Small intestine (tissue), 7 donors: ENCODE results near the gene ACAT1. TPM values are rescaled to one million over a fixed set of nuclear protein-coding genes. Genes with fewer than 3 reads are reported as not detected.
A peak's percentile ranks its signal among the peaks of the same experiment; 100 is the strongest.
"Not testable (repeated sequence)": the region's sequence is repeated elsewhere in the genome, so short reads cannot be mapped to it uniquely, and the experiment has no call there.

Experiments
- DNase-seq, 2 donors: peaks; one replicate each; pipeline versions ENCODE4 v3.0.0 to v3.0.0-alpha.2; 2013
- FAIRE-seq: peaks from 2 replicates; lab custom pipeline; 2012; peaks lifted over from hg19 to GRCh38; lab: Jason Lieb, UNC
- H3K27ac ChIP-seq, 3 donors: one replicate each; pipeline ENCODE4 v1.5.1; 2013; ENCODE audit warnings: low read length in 2 of 3, mild to moderate bottlenecking in 2 of 3, control low read depth in 1 of 3, inconsistent platforms in 1 of 3, low read depth in 1 of 3, moderate library complexity in 1 of 3
- H3K27me3 ChIP-seq, 3 donors: one replicate each; pipeline ENCODE4 v1.6.1; 2013; ENCODE audit warnings: low read length in 3 of 3, inconsistent platforms in 1 of 3; ENCODE audit not compliant: control insufficient read depth in 3 of 3, insufficient read depth in 3 of 3
- H3K36me3 ChIP-seq, 3 donors: one replicate each; pipeline ENCODE4 v1.6.1; 2013; ENCODE audit warnings: low read length in 3 of 3, inconsistent platforms in 1 of 3, low read depth in 1 of 3, mild to moderate bottlenecking in 1 of 3, moderate library complexity in 1 of 3; ENCODE audit not compliant: control insufficient read depth in 3 of 3, insufficient read depth in 2 of 3
- H3K4me1 ChIP-seq, 3 donors: one replicate each; pipeline ENCODE4 v1.6.1; 2013; ENCODE audit warnings: low read length in 2 of 3, inconsistent platforms in 1 of 3, low read depth in 1 of 3, mild to moderate bottlenecking in 1 of 3, moderate library complexity in 1 of 3; ENCODE audit not compliant: control insufficient read depth in 3 of 3, insufficient read depth in 2 of 3
- H3K4me3 ChIP-seq, 3 donors: one replicate each; pipeline ENCODE4 v1.5.1; 2013; ENCODE audit warnings: low read length in 3 of 3, control low read depth in 1 of 3, inconsistent platforms in 1 of 3, low read depth in 1 of 3, mild to moderate bottlenecking in 1 of 3, moderate library complexity in 1 of 3
- H3K9me3 ChIP-seq, 2 donors: one replicate each; pipeline ENCODE4 v1.6.1; 2013; ENCODE audit warnings: low read depth in 1 of 2, low read length in 1 of 2; ENCODE audit not compliant: control insufficient read depth in 2 of 2, insufficient read depth in 1 of 2
- WGBS, 3 donors: extraction: QIAGEN DNeasy Blood & Tissue Kit; methylation state at CpG; one replicate each; pipeline ENCODE4 v1.1.7; 2013; 5-methylcytosine and 5-hydroxymethylcytosine counted together
- polyA plus RNA-seq, 4 donors: library from polyadenylated mRNA; stranded (reverse) in 3 of 4; unstranded in 1 of 4; fragments of 200-250 nt in 3 of 4; fragments of 120-200 nt in 1 of 4; gene quantifications; one replicate each; pipeline versions ENCODE4 v1.2.1 to v1.2.3, GENCODE V29; 2013
- donor health status: healthy with polysubstance abuse.
- donor health status: control.
- donor health status: control.
- donor health status: Bipolar disorder and iron deficiency.
- donor health status: healthy.

Gene ACAT1
- polyA plus RNA-seq, 4 donors, result 22.5 to 188 (median 107) TPM

DNA sequence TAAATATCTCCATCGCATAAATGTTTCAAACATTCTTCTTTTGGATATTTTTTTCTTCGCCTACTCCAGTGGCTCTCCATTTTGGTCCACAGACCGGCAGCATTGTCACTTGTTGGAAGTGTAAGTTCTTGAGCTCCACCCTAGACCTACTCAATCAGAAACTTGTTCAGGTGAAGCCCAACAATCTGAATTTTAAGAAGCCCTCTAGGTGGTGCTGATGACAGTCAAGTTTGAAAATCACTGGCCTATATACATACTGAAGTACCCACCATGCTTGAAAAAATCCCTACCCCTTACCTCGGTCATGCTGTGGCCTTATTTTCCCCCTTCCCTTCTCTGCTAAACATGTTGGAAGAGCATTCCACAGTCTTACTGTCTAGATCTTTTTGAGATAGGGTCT is 10.2 kb upstream of the ACAT1 start:
- WGBS, 3 donors, result 89 to 94% (median 94%) methylated on average over 4 of the region's 4 CpGs
- Histone ChIP-seq H3K4me1 (peaks cover 0 to 7% (median 3%) of the 10 kb centered on the region in 3 donors), H3K27me3 (no peaks in the 10 kb centered on the region), H3K36me3 (peaks cover 0 to 12% (median 4%) of the 10 kb centered on the region in 3 donors), H3K4me3 (no peak overlapping the region), H3K27ac (no peak overlapping the region), H3K9me3 (no peaks in the 10 kb centered on the region)
- no peak for FAIRE-seq
- no peak for DNase-seq

DNA sequence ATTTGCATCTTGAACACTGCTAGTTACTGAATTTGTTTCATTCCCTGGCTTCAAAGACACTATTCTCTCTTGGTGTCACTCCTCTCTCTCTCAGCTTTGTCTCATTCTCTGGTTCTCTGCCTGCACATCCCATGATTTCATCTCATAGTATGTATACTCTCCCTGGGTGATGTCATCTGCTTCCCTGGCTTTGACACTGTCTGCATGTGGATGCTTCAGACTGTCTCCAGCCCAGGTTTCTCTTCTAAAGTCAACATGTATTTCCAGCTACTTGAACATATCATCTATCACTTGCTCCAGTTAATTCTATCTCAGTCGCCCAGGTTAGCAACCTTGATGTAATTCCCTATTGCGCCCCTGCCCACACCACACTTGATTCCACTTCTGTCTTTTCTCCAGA is 9.3 kb upstream of the ACAT1 start:
- no peaks in the 10 kb centered on the region for H3K9me3 ChIP-seq
- WGBS, 3 donors, result 89 to 94% (median 94%) methylated on average over 2 of the region's 2 CpGs
- no peak overlapping the region for H3K4me3 ChIP-seq
- peaks cover 0 to 7% (median 3%) of the 10 kb centered on the region in 3 donors for H3K4me1 ChIP-seq
- FAIRE-seq, result no peak
- no peak overlapping the region for H3K27ac ChIP-seq
- DNase-seq, result no peak
- no peaks in the 10 kb centered on the region for H3K27me3 ChIP-seq
- peaks cover 0 to 12% (median 2%) of the 10 kb centered on the region in 3 donors for H3K36me3 ChIP-seq

DNA sequence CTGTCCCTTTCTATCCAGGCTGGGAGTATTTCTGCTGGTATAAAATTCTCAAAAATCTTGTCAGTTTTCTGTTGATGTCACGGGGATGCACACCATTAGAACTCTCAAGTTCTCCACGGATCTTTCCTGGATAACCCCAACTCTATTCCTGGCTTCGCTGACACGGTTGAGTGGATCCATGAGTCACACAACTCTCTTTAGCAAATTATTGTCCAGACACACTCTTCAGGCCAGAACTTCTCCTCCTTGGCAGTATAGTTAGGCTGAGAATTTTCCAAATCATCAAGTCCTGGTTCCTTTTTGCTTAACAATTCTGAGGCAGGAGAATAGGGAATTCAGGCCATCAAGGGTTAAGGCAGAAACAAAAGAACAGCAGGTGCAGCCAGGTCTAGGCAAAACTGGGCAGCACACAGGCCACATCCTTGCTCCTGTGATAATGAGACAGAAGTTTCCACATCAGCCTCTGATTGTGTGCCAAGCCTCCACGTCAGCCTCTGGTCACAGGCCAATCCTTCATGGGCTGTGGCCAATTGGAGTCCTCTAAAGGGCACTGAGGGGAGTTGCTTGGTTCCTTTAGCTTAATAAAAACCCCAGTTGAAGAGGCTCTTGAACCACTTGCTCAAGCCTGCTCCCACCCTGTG is 5.7 kb upstream of the ACAT1 start:
- no peak for FAIRE-seq
- H3K27ac ChIP-seq, result peak overlapping the region in 1 of 3 donors; percentile 76
- peaks cover 0 to 7% (median 3%) of the 10 kb centered on the region in 3 donors for H3K4me1 ChIP-seq
- 23 to 37% (median 29%) methylated on average over 5 of the region's 5 CpGs for WGBS, 3 donors
- H3K9me3 ChIP-seq, result no peaks in the 10 kb centered on the region
- peak; percentile 27 to 83 for DNase-seq
- no peak overlapping the region for H3K4me3 ChIP-seq
- H3K36me3 ChIP-seq, result no peaks in the 10 kb centered on the region
- no peaks in the 10 kb centered on the region for H3K27me3 ChIP-seq

DNA sequence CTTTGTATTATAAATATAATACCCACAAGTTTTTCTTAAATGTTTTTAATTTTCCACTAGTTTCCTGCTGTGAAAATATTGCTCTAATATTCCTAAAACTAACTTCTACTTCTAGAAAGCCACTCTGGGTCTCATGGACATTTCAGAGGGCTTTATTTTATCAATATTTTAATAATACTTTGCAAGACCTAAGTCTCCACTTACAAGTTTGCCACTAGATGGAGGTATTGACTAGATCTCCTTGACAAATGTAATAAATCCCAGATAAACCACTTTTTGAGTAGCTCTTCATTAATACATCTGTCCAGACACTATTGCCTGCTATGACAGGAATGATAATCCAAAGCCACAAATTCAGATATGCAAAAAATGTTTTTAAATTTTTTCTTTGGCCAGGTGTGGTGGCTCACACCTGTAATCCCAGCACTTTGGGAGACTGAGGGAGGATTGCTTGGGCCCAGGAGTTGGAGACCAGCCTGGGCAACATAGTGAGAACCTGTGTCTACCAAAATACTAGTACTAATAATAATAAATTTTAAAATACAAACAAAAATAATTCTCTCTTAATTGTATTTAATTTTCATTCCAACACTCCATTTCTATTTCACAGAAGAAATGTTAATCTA is 3.5 kb upstream of the ACAT1 start:
- H3K27ac ChIP-seq, result no peak overlapping the region
- H3K9me3 ChIP-seq, result no peaks in the 10 kb centered on the region
- peak; percentile 45 to 64 for DNase-seq
- no peaks in the 10 kb centered on the region for H3K27me3 ChIP-seq
- no peak overlapping the region for H3K4me3 ChIP-seq
- no peak for FAIRE-seq
- peaks cover 3 to 13% (median 3%) of the 10 kb centered on the region in 3 donors for H3K4me1 ChIP-seq
- no peaks in the 10 kb centered on the region for H3K36me3 ChIP-seq

DNA sequence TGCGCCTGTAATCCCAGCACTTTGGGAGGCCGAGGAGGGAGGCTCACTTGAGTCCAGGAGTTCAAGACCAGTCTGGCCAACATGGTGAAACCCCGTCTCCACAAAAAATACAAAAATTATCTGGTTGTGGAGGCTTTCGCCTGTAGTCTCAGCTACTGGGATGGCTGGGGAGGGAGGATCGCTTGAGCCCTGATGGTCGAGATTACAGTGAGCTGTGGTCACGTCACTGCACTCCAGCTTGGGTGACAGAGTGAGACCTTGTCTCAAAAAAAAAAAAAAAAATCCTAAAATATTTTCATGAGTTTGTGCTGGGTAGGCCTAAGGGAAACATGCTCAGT is 462 bp upstream of the ACAT1 start:
- DNase-seq, H3K9me3 ChIP-seq, FAIRE-seq, H3K36me3 ChIP-seq, H3K27me3 ChIP-seq: not testable (repeated sequence)
- peak overlapping the region; percentile 38 to 96 (median 78) for H3K27ac ChIP-seq
- WGBS, 3 donors, result 47 to 63% (median 49%) methylated on average over 7 of the region's 7 CpGs
- peaks cover 4 to 16% (median 11%) of the 10 kb centered on the region in 3 donors for H3K4me1 ChIP-seq
- peak overlapping the region in 1 of 3 donors; percentile 67 for H3K4me3 ChIP-seq

DNA sequence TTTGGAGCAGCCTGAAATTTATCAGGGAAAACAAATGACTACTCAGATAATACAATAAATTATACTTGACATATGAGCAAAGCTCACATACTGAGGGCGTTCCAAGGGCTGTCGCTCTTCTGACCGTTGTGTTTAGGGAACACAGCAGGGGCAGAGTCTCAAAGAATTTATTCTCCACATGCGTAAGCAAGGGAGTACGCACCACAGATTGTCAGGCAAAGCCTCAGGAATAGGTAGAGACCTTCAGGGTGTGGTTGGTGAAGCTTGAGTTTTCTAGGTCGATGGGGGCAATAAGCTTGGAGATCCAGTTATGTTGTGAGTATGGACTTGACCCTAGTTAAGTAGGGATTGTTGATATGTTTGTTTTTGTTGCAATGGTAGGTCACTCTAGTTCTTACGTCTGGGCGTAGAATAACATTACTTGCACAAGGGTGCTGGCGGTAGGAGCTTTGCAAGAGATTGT is 830 bp downstream of the ACAT1 start:
- H3K27ac ChIP-seq, result peak overlapping the region; percentile 78 to 96 (median 96)
- no peak for FAIRE-seq

DNA sequence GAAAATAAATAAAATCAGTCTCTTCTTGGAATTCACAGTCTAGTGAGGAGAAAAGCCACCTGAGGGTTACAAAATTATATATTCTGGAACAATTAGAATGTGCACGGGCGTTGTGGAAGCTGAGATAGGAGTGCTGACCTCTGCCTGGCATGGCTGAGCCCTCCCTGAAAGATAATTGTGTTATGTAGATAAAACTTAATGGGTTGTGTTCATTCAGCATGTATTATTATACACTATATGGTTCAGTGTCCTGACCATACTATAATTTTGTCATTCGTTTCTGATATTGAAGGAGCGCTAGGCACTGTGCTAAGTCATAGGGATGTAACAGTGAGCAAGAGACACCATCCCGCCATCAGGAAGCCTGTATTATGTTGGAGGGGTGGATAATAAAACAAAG is 3.7 kb downstream of the ACAT1 start:
- no peaks in the 10 kb centered on the region for H3K9me3 ChIP-seq
- H3K4me3 ChIP-seq, result no peak overlapping the region

More for the DNA sequence above, 830 bp downstream of the ACAT1 start:
- peaks cover 4 to 15% (median 11%) of the 10 kb centered on the region in 3 donors for H3K4me1 ChIP-seq
- peak overlapping the region; percentile 67 to 86 (median 73) for H3K4me3 ChIP-seq
- H3K9me3 ChIP-seq, result no peaks in the 10 kb centered on the region
- 10 to 28% (median 26%) methylated on average over 9 of the region's 9 CpGs for WGBS, 3 donors
- DNase-seq, result peak; percentile 63 to 93
- H3K36me3 ChIP-seq, result peaks cover 0 to 5% (median 0%) of the 10 kb centered on the region in 3 donors
- H3K27me3 ChIP-seq, result no peaks in the 10 kb centered on the region

DNA sequence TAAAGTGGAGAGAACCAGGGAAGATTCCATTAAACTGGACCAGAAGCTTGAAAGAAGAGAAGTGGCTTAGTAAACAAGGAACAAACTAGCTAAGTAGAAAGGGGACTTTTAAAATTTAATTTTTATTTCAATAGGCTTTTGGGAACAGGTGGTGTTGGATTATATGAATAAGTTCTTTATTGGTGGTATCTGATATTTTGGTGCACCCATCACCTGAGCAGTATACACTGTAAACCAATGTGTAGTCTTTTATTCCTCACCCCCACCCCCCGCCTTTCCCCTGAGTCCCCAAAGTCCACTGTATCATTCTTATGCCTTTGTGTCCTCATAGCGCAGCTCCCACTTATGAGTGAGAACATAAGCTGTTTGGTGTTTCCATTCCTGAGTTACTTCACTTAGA is 7.4 kb downstream of the ACAT1 start:
- 94 to 100% (median 97%) methylated on average over 2 of the region's 2 CpGs for WGBS, 3 donors
- no peak for FAIRE-seq

More for the DNA sequence above, 3.7 kb downstream of the ACAT1 start:
- DNase-seq (no peak), FAIRE-seq (no peak)
- 70 to 92% (median 79%) methylated on average over 5 of the region's 5 CpGs for WGBS, 3 donors
- Histone ChIP-seq H3K4me1 (peaks cover 4 to 15% (median 11%) of the 10 kb centered on the region in 3 donors), H3K27me3 (no peaks in the 10 kb centered on the region), H3K36me3 (peaks cover 0 to 6% (median 5%) of the 10 kb centered on the region in 3 donors), H3K27ac (no peak overlapping the region)

More for the DNA sequence above, 7.4 kb downstream of the ACAT1 start:
- H3K4me1 ChIP-seq, result peaks cover 1 to 7% (median 5%) of the 10 kb centered on the region in 3 donors
- peaks cover 3 to 8% (median 8%) of the 10 kb centered on the region in 3 donors for H3K36me3 ChIP-seq
- no peak for DNase-seq
- H3K4me3 ChIP-seq, result no peak overlapping the region
- no peak overlapping the region for H3K27ac ChIP-seq
- H3K9me3 ChIP-seq, result no peaks in the 10 kb centered on the region
- H3K27me3 ChIP-seq, result no peaks in the 10 kb centered on the region
